Adipocyte (in vitro differentiated cells): ENCODE measurements around the gene GOLGA6L7.
"Not testable (repeated sequence)": the region's sequence is repeated elsewhere in the genome, so short reads cannot be mapped to it uniquely, and the experiment has no call there.

ENCODE experiments used
- DNase-seq: peaks from one replicate; pipeline ENCODE4 v3.0.0-alpha.2; 2015; ENCODE audit warnings: low read depth
- H3K27me3 ChIP-seq: replicated peaks from 2 replicates; pipeline ENCODE4 v1.7.0; 2013; ENCODE audit warnings: mild to moderate bottlenecking, low read length, moderate library complexity; ENCODE audit not compliant: control insufficient read depth, insufficient read depth
- H3K36me3 ChIP-seq: 2 replicates; pipeline ENCODE4 v1.7.0; 2013; ENCODE audit warnings: low read length, mild to moderate bottlenecking, moderate library complexity; ENCODE audit not compliant: control insufficient read depth, insufficient read depth, severe bottlenecking
- H3K4me1 ChIP-seq: 2 replicates; pipeline ENCODE4 v1.7.0; 2013; ENCODE audit warnings: mild to moderate bottlenecking, low read length, moderate library complexity; ENCODE audit not compliant: control insufficient read depth, insufficient read depth
- H3K4me3 ChIP-seq: 2 replicates; pipeline ENCODE4 v1.7.0; 2013; ENCODE audit warnings: mild to moderate bottlenecking, low read length, moderate library complexity
- H3K9ac ChIP-seq: 2 replicates; pipeline ENCODE4 v1.7.0; 2013; ENCODE audit warnings: mild to moderate bottlenecking, low read length, moderate library complexity
- H3K9me3 ChIP-seq: 2 replicates; pipeline ENCODE4 v1.7.0; 2013; ENCODE audit warnings: mild to moderate bottlenecking, low read length, moderate library complexity; ENCODE audit not compliant: control insufficient read depth

Gene GOLGA6L7

GRCh38 chr15:28800366-28800765, 48.1 kb downstream of the GOLGA6L7 start:
- H3K36me3 ChIP-seq, H3K4me3 ChIP-seq, H3K4me1 ChIP-seq, DNase-seq, H3K9me3 ChIP-seq, H3K9ac ChIP-seq, H3K27me3 ChIP-seq: not testable (repeated sequence)

GRCh38 chr15:28798234-28798633, 50.2 kb downstream of the GOLGA6L7 start:
- H3K36me3 ChIP-seq, DNase-seq, H3K27me3 ChIP-seq, H3K4me3 ChIP-seq, H3K9me3 ChIP-seq, H3K9ac ChIP-seq, H3K4me1 ChIP-seq: not testable (repeated sequence)

GRCh38 chr15:28794231-28794630, 54.2 kb downstream of the GOLGA6L7 start:
- H3K9me3 ChIP-seq, H3K9ac ChIP-seq, H3K4me3 ChIP-seq, H3K4me1 ChIP-seq, H3K27me3 ChIP-seq, H3K36me3 ChIP-seq: not testable (repeated sequence)
- peak; percentile 43 for DNase-seq
